CD4-positive, alpha-beta memory T cell (primary cell): ENCODE measurements around the gene POLR3G. TPM values are rescaled to one million over a fixed set of nuclear protein-coding genes. Genes with fewer than 3 reads are reported as not detected.

Experiments
- CTCF ChIA-PET: fragments of 350-600 bp; sonication (Branson Sonifier 250); formaldehyde crosslinking; loops from one replicate; lab custom pipeline; 2021; ENCODE audit warnings: inconsistent platforms; ENCODE audit not compliant: partially characterized antibody; lab: Charles Lee
- POLR2A ChIA-PET: fragments of 350-600 bp; sonication (Branson Sonifier 250); formaldehyde crosslinking; loops from one replicate; lab custom pipeline; 2021; ENCODE audit not compliant: partially characterized antibody; lab: Charles Lee
- DNase-seq, 5 donors: peaks; one replicate each; pipeline versions ENCODE4 v3.0.0 to v3.0.0-alpha.2; 2020 to 2022; ENCODE audit warnings: mixed read lengths in 1 of 5
- H3K27ac ChIP-seq: one replicate; pipeline ENCODE4 v1.7.0; 2013; ENCODE audit warnings: low read depth, low read length
- H3K27me3 ChIP-seq: 2 replicates; pipeline ENCODE4 v1.7.0; 2013; ENCODE audit warnings: mild to moderate bottlenecking, low read length, moderate library complexity; ENCODE audit not compliant: insufficient read depth
- H3K36me3 ChIP-seq: 2 replicates; pipeline ENCODE4 v1.7.0; 2013; ENCODE audit warnings: mild to moderate bottlenecking, low read length, moderate library complexity; ENCODE audit not compliant: insufficient read depth
- H3K4me1 ChIP-seq: 2 replicates; pipeline ENCODE4 v1.7.0; 2013; ENCODE audit warnings: mild to moderate bottlenecking, low read length, moderate library complexity; ENCODE audit not compliant: insufficient read depth
- H3K4me3 ChIP-seq, 2 donors: one replicate each; pipeline ENCODE4 v1.7.0; 2013; ENCODE audit warnings: low read length in 2 of 2, mild to moderate bottlenecking in 1 of 2
- H3K9me3 ChIP-seq, 2 donors: one replicate each; pipeline ENCODE4 v1.7.0; 2013; ENCODE audit warnings: low read length in 2 of 2, control low read depth in 1 of 2; ENCODE audit not compliant: control insufficient read depth in 1 of 2
- H3K27ac Mint-ChIP-seq, 7 donors: one replicate each; pipeline ENCODE4 v1.8.0; 2020 to 2021; ENCODE audit warnings: mixed read lengths in 7 of 7, mild to moderate bottlenecking in 6 of 7, inconsistent platforms in 3 of 7, moderate library complexity in 3 of 7
- H3K27me3 Mint-ChIP-seq, 2 donors: one replicate each; pipeline ENCODE4 v1.8.0; 2020 to 2021; ENCODE audit warnings: mixed read lengths in 2 of 2
- H3K36me3 Mint-ChIP-seq, 2 donors: one replicate each; pipeline ENCODE4 v1.8.0; 2020 to 2021; ENCODE audit warnings: mixed read lengths in 2 of 2, inconsistent platforms in 1 of 2, mild to moderate bottlenecking in 1 of 2
- H3K4me1 Mint-ChIP-seq, 4 donors: one replicate each; pipeline ENCODE4 v1.8.0; 2020 to 2021; ENCODE audit warnings: mixed read lengths in 4 of 4, mild to moderate bottlenecking in 1 of 4
- H3K4me3 Mint-ChIP-seq, 8 donors: one replicate each; pipeline ENCODE4 v1.8.0; 2020 to 2021; ENCODE audit warnings: mixed read lengths in 8 of 8, mild to moderate bottlenecking in 7 of 8, moderate library complexity in 6 of 8, inconsistent platforms in 3 of 8
- H3K9me3 Mint-ChIP-seq, 8 donors: one replicate each; pipeline ENCODE4 v1.8.0; 2020 to 2021; ENCODE audit warnings: mixed read lengths in 8 of 8, mild to moderate bottlenecking in 5 of 8, inconsistent platforms in 3 of 8, moderate library complexity in 1 of 8
- intact Hi-C: fragments of 100-400 bp; cut with micrococcal nuclease; formaldehyde crosslinking; loops from one replicate; pipeline ENCODE4 v1.15.1; 2023
- polyA plus RNA-seq, 2 donors: library from polyadenylated mRNA; unstranded; fragments of 300-500 nt; fragmentation: Illumina TruSeq; gene quantifications; one replicate each; pipeline ENCODE4 v1.2.3, GENCODE V29; 2021
- total RNA-seq, 2 experiments: library from RNA; stranded (reverse); gene quantifications; one replicate each; pipeline ENCODE4 v1.2.3, GENCODE V29; 2021

Gene POLR3G
- total and polyA plus RNA-seq, 4 experiments from 2014 or later, result 1.2 to 2.2 (median 1.5) TPM

- Mint-ChIP-seq H3K4me1 (peaks cover 5 to 10% (median 9%) of the 10 kb centered on the region in 4 donors), H3K36me3 (no peaks in the 10 kb centered on the region), H3K9me3 (no peaks in the 10 kb centered on the region), H3K27me3 (peaks cover 40 to 42% of the 10 kb centered on the region in 2 donors), H3K27ac (no peak overlapping the region), H3K4me3 (peak overlapping the region in 7 of 8 donors; percentile 49 to 84 (median 69))
- Histone ChIP-seq H3K9me3 (no peaks in the 10 kb centered on the region), H3K36me3 (no peaks in the 10 kb centered on the region), H3K27me3 (peaks cover 8% of the 10 kb centered on the region), H3K4me1 (peaks cover 6% of the 10 kb centered on the region), H3K27ac (no peak overlapping the region), H3K4me3 (no peak overlapping the region)
- no peak for DNase-seq
- ChIA-PET POLR2A (no interaction called here), CTCF (no interaction called here)
- intact Hi-C loops, result no loop called here
These were observed 83.2 kb downstream of the POLR3G start for GRCh38 chr5:90557871-90558270.

GRCh38 chr5:90558344-90559192 lies 83.9 kb downstream of the POLR3G start, which contains the start of gene ADGRV1:
ADGRV1 (plus strand) TSS chr5:90558797; CDS start chr5:90558896, 99 bp downstream.
- Histone ChIP-seq H3K27me3 (peaks cover 8% of the 10 kb centered on the region), H3K9me3 (no peaks in the 10 kb centered on the region), H3K4me1 (peaks cover 6% of the 10 kb centered on the region), H3K36me3 (no peaks in the 10 kb centered on the region), H3K27ac (no peak within 1 kb of the TSS), H3K4me3 (peak within 1 kb of the TSS in 1 of 2 donors; percentile 6)
- H3K4me3 Mint-ChIP-seq, result peak within 1 kb of the TSS; percentile 49 to 84 (median 70)
- intact Hi-C loops, result no loop called here
- DNase-seq, result peak in 2 of 5 donors; percentile 3 to 31
- ChIA-PET POLR2A (no interaction called here), CTCF (no interaction called here)
- H3K9me3 Mint-ChIP-seq, result no peaks in the 10 kb centered on the region
- H3K27ac Mint-ChIP-seq, result no peak within 1 kb of the TSS
- H3K27me3 Mint-ChIP-seq, result peaks cover 37 to 45% of the 10 kb centered on the region in 2 donors
- no peaks in the 10 kb centered on the region for H3K36me3 Mint-ChIP-seq
- peaks cover 5 to 10% (median 9%) of the 10 kb centered on the region in 4 donors for H3K4me1 Mint-ChIP-seq

- Mint-ChIP-seq H3K27ac (no peak overlapping the region), H3K9me3 (peaks cover 0 to 3% (median 0%) of the 10 kb centered on the region in 8 donors), H3K36me3 (no peaks in the 10 kb centered on the region), H3K4me3 (no peak overlapping the region), H3K4me1 (peaks cover 5 to 10% (median 9%) of the 10 kb centered on the region in 4 donors), H3K27me3 (peaks cover 37 to 46% of the 10 kb centered on the region in 2 donors)
- intact Hi-C loops, result no loop called here
- Histone ChIP-seq H3K27me3 (peaks cover 8% of the 10 kb centered on the region), H3K4me1 (peaks cover 6% of the 10 kb centered on the region), H3K36me3 (no peaks in the 10 kb centered on the region), H3K4me3 (no peak overlapping the region), H3K27ac (no peak overlapping the region), H3K9me3 (no peaks in the 10 kb centered on the region)
- ChIA-PET CTCF (interaction anchor here (0.6 kb wide), 1 partner anchor 9 kb away, joined by 3 read pairs; no protein-coding TSS in a partner anchor), POLR2A (no interaction called here)
- no peak for DNase-seq
These were observed 86.1 kb downstream of the POLR3G start for GRCh38 chr5:90560771-90561170.

- Mint-ChIP-seq H3K36me3 (no peaks in the 10 kb centered on the region), H3K4me1 (peaks cover 5 to 10% (median 9%) of the 10 kb centered on the region in 4 donors), H3K4me3 (no peak overlapping the region), H3K9me3 (peaks cover 0 to 3% (median 0%) of the 10 kb centered on the region in 8 donors), H3K27me3 (peaks cover 34 to 39% of the 10 kb centered on the region in 2 donors), H3K27ac (no peak overlapping the region)
- Histone ChIP-seq H3K36me3 (no peaks in the 10 kb centered on the region), H3K27ac (no peak overlapping the region), H3K4me3 (no peak overlapping the region), H3K27me3 (peaks cover 8% of the 10 kb centered on the region), H3K9me3 (no peaks in the 10 kb centered on the region), H3K4me1 (peaks cover 6% of the 10 kb centered on the region)
- CTCF ChIA-PET, result no interaction called here
- intact Hi-C loops, result no loop called here
- POLR2A ChIA-PET, result no interaction called here
- DNase-seq, result no peak
These were observed 87.1 kb downstream of the POLR3G start for GRCh38 chr5:90561766-90562165.

GRCh38 chr5:90562341-90562740 lies 87.7 kb downstream of the POLR3G start:
- peaks cover 0 to 3% (median 0%) of the 10 kb centered on the region in 8 donors for H3K9me3 Mint-ChIP-seq
- Histone ChIP-seq H3K9me3 (no peaks in the 10 kb centered on the region), H3K4me1 (peaks cover 6% of the 10 kb centered on the region), H3K27ac (no peak overlapping the region), H3K36me3 (no peaks in the 10 kb centered on the region), H3K27me3 (peaks cover 8% of the 10 kb centered on the region), H3K4me3 (no peak overlapping the region)
- H3K27me3 Mint-ChIP-seq, result peaks cover 32 to 37% of the 10 kb centered on the region in 2 donors
- H3K4me1 Mint-ChIP-seq, result peaks cover 5 to 10% (median 9%) of the 10 kb centered on the region in 4 donors
- no peak overlapping the region for H3K27ac Mint-ChIP-seq
- intact Hi-C loops, result no loop called here
- POLR2A ChIA-PET, result no interaction called here
- DNase-seq, result no peak
- CTCF ChIA-PET, result no interaction called here
- no peak overlapping the region for H3K4me3 Mint-ChIP-seq
- H3K36me3 Mint-ChIP-seq, result no peaks in the 10 kb centered on the region

- peaks cover 3 to 9% (median 4%) of the 10 kb centered on the region in 4 donors for H3K4me1 Mint-ChIP-seq
- Histone ChIP-seq H3K27ac (no peak overlapping the region), H3K27me3 (no peaks in the 10 kb centered on the region), H3K4me1 (peaks cover 6% of the 10 kb centered on the region), H3K36me3 (no peaks in the 10 kb centered on the region), H3K9me3 (no peaks in the 10 kb centered on the region), H3K4me3 (no peak overlapping the region)
- peaks cover 28 to 29% of the 10 kb centered on the region in 2 donors for H3K27me3 Mint-ChIP-seq
- DNase-seq, result no peak
- POLR2A ChIA-PET, result no interaction called here
- no peak overlapping the region for H3K27ac Mint-ChIP-seq
- CTCF ChIA-PET, result no interaction called here
- H3K36me3 Mint-ChIP-seq, result no peaks in the 10 kb centered on the region
- H3K4me3 Mint-ChIP-seq, result no peak overlapping the region
- intact Hi-C loops, result no loop called here
- peaks cover 0 to 3% (median 0%) of the 10 kb centered on the region in 8 donors for H3K9me3 Mint-ChIP-seq
These were observed 88.4 kb downstream of the POLR3G start for GRCh38 chr5:90563108-90563507.
